Activated T-helper 1 cell treated with anti-CD3 and anti-CD28 coated beads, Interleukin-12 subunit alpha, Interleukin-12 subunit beta, Interleukin-2, Interleukin-4 antibody, amounts not matched to agents 30 ng/mL and 10 ng/mL and 1 ng/mL, durations not matched to agents 14 hours and 24 hours and 36 hours (primary cell): Measurements from ENCODE around the gene CCSER1. TPM values are rescaled to one million over a fixed set of nuclear protein-coding genes. Genes with fewer than 3 reads are reported as not detected.
"Not testable (repeated sequence)": the region's sequence is repeated elsewhere in the genome, so short reads cannot be mapped to it uniquely, and the experiment has no call there.

Experiments
- DNase-seq: peaks from one replicate; pipeline ENCODE4 v3.0.0; 2021; ENCODE audit warnings: low spot score
- H3K27ac Mint-ChIP-seq: one replicate; pipeline ENCODE4 v1.8.0; 2021; ENCODE audit warnings: mild to moderate bottlenecking, mixed read lengths
- H3K27me3 Mint-ChIP-seq: one replicate; pipeline ENCODE4 v1.8.0; 2022; ENCODE audit warnings: mild to moderate bottlenecking, moderate library complexity, mixed read lengths; ENCODE audit not compliant: insufficient read depth
- H3K36me3 Mint-ChIP-seq: one replicate; pipeline ENCODE4 v1.8.0; 2021; ENCODE audit warnings: low read depth, mixed read lengths
- H3K4me1 Mint-ChIP-seq: one replicate; pipeline ENCODE4 v1.8.0; 2021; ENCODE audit warnings: low read depth, mixed read lengths
- H3K4me3 Mint-ChIP-seq: one replicate; pipeline ENCODE4 v1.8.0; 2021; ENCODE audit warnings: mild to moderate bottlenecking, moderate library complexity, mixed read lengths
- H3K9me3 Mint-ChIP-seq: one replicate; pipeline ENCODE4 v1.8.0; 2021; ENCODE audit warnings: mixed read lengths
- intact Hi-C: fragments of 100-400 bp; cut with micrococcal nuclease; formaldehyde crosslinking; loops from one replicate; pipeline ENCODE4 v1.15.1; 2024
- total RNA-seq: library from RNA; stranded (reverse); gene quantifications from 2 replicates; pipeline ENCODE4 v1.2.3, GENCODE V29; 2022

The CCSER1 gene
- total RNA-seq, 1 donor from 2014 or later, result not detected

GRCh38 chr4:91256043-91256442 lies 1128.8 kb downstream of the CCSER1 start:
- Mint-ChIP-seq H3K9me3 (no peaks in the 10 kb centered on the region), H3K4me3 (no peak overlapping the region), H3K27ac (no peak overlapping the region), H3K27me3 (no peaks in the 10 kb centered on the region), H3K36me3 (no peaks in the 10 kb centered on the region), H3K4me1 (no peaks in the 10 kb centered on the region)
- no peak for DNase-seq
- intact Hi-C loops, result no loop called here

GRCh38 chr4:91256751-91257150 lies 1129.6 kb downstream of the CCSER1 start:
- Mint-ChIP-seq H3K4me3 (no peak overlapping the region), H3K27me3 (no peaks in the 10 kb centered on the region), H3K4me1 (no peaks in the 10 kb centered on the region), H3K9me3 (no peaks in the 10 kb centered on the region), H3K27ac (no peak overlapping the region), H3K36me3 (no peaks in the 10 kb centered on the region)
- DNase-seq, result no peak
- intact Hi-C loops, result no loop called here

- no peak overlapping the region for H3K27ac Mint-ChIP-seq
- no peaks in the 10 kb centered on the region for H3K27me3 Mint-ChIP-seq
- no peaks in the 10 kb centered on the region for H3K36me3 Mint-ChIP-seq
- intact Hi-C loops, result no loop called here
- no peak overlapping the region for H3K4me3 Mint-ChIP-seq
- DNase-seq, result no peak
- H3K4me1 Mint-ChIP-seq, result no peaks in the 10 kb centered on the region
- no peaks in the 10 kb centered on the region for H3K9me3 Mint-ChIP-seq
These were observed 1130.5 kb downstream of the CCSER1 start for GRCh38 chr4:91257721-91258120.

- no peak overlapping the region for H3K4me3 Mint-ChIP-seq
- H3K36me3 Mint-ChIP-seq, result no peaks in the 10 kb centered on the region
- no peak for DNase-seq
- intact Hi-C loops, result no loop called here
- H3K27ac Mint-ChIP-seq, result no peak overlapping the region
- H3K27me3 Mint-ChIP-seq, result no peaks in the 10 kb centered on the region
- H3K9me3 Mint-ChIP-seq, result no peaks in the 10 kb centered on the region
- no peaks in the 10 kb centered on the region for H3K4me1 Mint-ChIP-seq
These were observed 1131.1 kb downstream of the CCSER1 start for GRCh38 chr4:91258326-91258725.

GRCh38 chr4:91267543-91267942 lies 1140.3 kb downstream of the CCSER1 start:
- intact Hi-C loops, result no loop called here
- Mint-ChIP-seq H3K36me3 (no peaks in the 10 kb centered on the region), H3K27ac (no peak overlapping the region), H3K27me3 (no peaks in the 10 kb centered on the region), H3K4me1 (no peaks in the 10 kb centered on the region), H3K9me3 (peaks cover 5% of the 10 kb centered on the region), H3K4me3 (no peak overlapping the region)
- no peak for DNase-seq

- H3K27ac Mint-ChIP-seq, H3K4me3 Mint-ChIP-seq: not testable (repeated sequence)
These were observed 1141.3 kb downstream of the CCSER1 start for GRCh38 chr4:91268481-91268880.

GRCh38 chr4:91268913-91269312 lies 1141.7 kb downstream of the CCSER1 start:
- H3K27ac Mint-ChIP-seq, result no peak overlapping the region
- DNase-seq, result no peak
- intact Hi-C loops, result no loop called here
- no peaks in the 10 kb centered on the region for H3K36me3 Mint-ChIP-seq
- no peaks in the 10 kb centered on the region for H3K4me1 Mint-ChIP-seq
- H3K27me3 Mint-ChIP-seq, result no peaks in the 10 kb centered on the region
- H3K9me3 Mint-ChIP-seq, result peaks cover 8% of the 10 kb centered on the region
- no peak overlapping the region for H3K4me3 Mint-ChIP-seq

More at GRCh38 chr4:91268481-91268880, 1141.3 kb downstream of the CCSER1 start:
- H3K9me3 Mint-ChIP-seq, H3K36me3 Mint-ChIP-seq, H3K4me1 Mint-ChIP-seq, intact Hi-C loops, DNase-seq, H3K27me3 Mint-ChIP-seq: not testable (repeated sequence)

- peaks cover 14% of the 10 kb centered on the region for H3K9me3 Mint-ChIP-seq
- intact Hi-C loops, result no loop called here
- H3K27me3 Mint-ChIP-seq, result no peaks in the 10 kb centered on the region
- H3K27ac Mint-ChIP-seq, result no peak overlapping the region
- DNase-seq, result no peak
- no peaks in the 10 kb centered on the region for H3K36me3 Mint-ChIP-seq
- H3K4me1 Mint-ChIP-seq, result no peaks in the 10 kb centered on the region
- H3K4me3 Mint-ChIP-seq, result no peak overlapping the region
These were observed 1152.7 kb downstream of the CCSER1 start for GRCh38 chr4:91279899-91280298.

- no peak overlapping the region for H3K4me3 Mint-ChIP-seq
- H3K4me1 Mint-ChIP-seq, result no peaks in the 10 kb centered on the region
- DNase-seq, result no peak
- H3K27me3 Mint-ChIP-seq, result no peaks in the 10 kb centered on the region
- no peaks in the 10 kb centered on the region for H3K36me3 Mint-ChIP-seq
- intact Hi-C loops, result no loop called here
- H3K9me3 Mint-ChIP-seq, result peaks cover 8% of the 10 kb centered on the region
- no peak overlapping the region for H3K27ac Mint-ChIP-seq
These were observed 1153.5 kb downstream of the CCSER1 start for GRCh38 chr4:91280551-91281290.

GRCh38 chr4:91282217-91282616 lies 1155.0 kb downstream of the CCSER1 start:
- H3K27ac Mint-ChIP-seq, result no peak overlapping the region
- no peak overlapping the region for H3K4me3 Mint-ChIP-seq
- H3K36me3 Mint-ChIP-seq, result no peaks in the 10 kb centered on the region
- H3K4me1 Mint-ChIP-seq, result no peaks in the 10 kb centered on the region
- peaks cover 5% of the 10 kb centered on the region for H3K9me3 Mint-ChIP-seq
- intact Hi-C loops, result no loop called here
- DNase-seq, result no peak
- H3K27me3 Mint-ChIP-seq, result no peaks in the 10 kb centered on the region

GRCh38 chr4:91283726-91284230 lies 1156.6 kb downstream of the CCSER1 start:
- Mint-ChIP-seq H3K9me3 (peaks cover 4% of the 10 kb centered on the region), H3K4me3 (no peak overlapping the region), H3K4me1 (no peaks in the 10 kb centered on the region), H3K27ac (no peak overlapping the region), H3K27me3 (no peaks in the 10 kb centered on the region), H3K36me3 (no peaks in the 10 kb centered on the region)
- intact Hi-C loops, result no loop called here
- DNase-seq, result no peak

GRCh38 chr4:91284480-91284879 lies 1157.3 kb downstream of the CCSER1 start:
- H3K4me1 Mint-ChIP-seq, result no peaks in the 10 kb centered on the region
- H3K9me3 Mint-ChIP-seq, result peaks cover 2% of the 10 kb centered on the region
- intact Hi-C loops, result no loop called here
- no peak overlapping the region for H3K27ac Mint-ChIP-seq
- no peaks in the 10 kb centered on the region for H3K36me3 Mint-ChIP-seq
- H3K4me3 Mint-ChIP-seq, result no peak overlapping the region
- H3K27me3 Mint-ChIP-seq, result no peaks in the 10 kb centered on the region
- DNase-seq, result no peak

GRCh38 chr4:91285487-91285886 lies 1158.3 kb downstream of the CCSER1 start:
- no peaks in the 10 kb centered on the region for H3K9me3 Mint-ChIP-seq
- no peaks in the 10 kb centered on the region for H3K27me3 Mint-ChIP-seq
- H3K4me1 Mint-ChIP-seq, result no peaks in the 10 kb centered on the region
- intact Hi-C loops, result no loop called here
- no peak overlapping the region for H3K4me3 Mint-ChIP-seq
- no peaks in the 10 kb centered on the region for H3K36me3 Mint-ChIP-seq
- no peak overlapping the region for H3K27ac Mint-ChIP-seq
- DNase-seq, result no peak
